ENCODE measurements around the gene WDR5B. TPM values are rescaled to one million over a fixed set of nuclear protein-coding genes. Genes with fewer than 3 reads are reported as not detected.

The WDR5B gene
- total RNA-seq, 4 donors from 2014 or later: 1.3 to 4.9 (median 2.8) TPM

- DNase-seq (ENCODE audit: low spot score in 2 of 2): no peak
- TF ChIP-seq CTCF (IDR thresholded peaks at IDR 0.05) (no peak), POLR2A (IDR thresholded peaks at IDR 0.05) (no peak)
- intact Hi-C loops (cut with DNase I; ENCODE audit: low total_unique reads): loop anchor here (5.0 kb wide), 1 partner anchor 83 kb away; no protein-coding TSS in a partner anchor
- H3K4me3 ChIP-seq (ENCODE audit: low read depth, poor library complexity, severe bottlenecking): no peak overlapping the region
- 85% methylated on average over 4 of the region's 4 CpGs for WGBS, 2 donors
Measured at GRCh38 chr3:122389892-122390291, 26.0 kb downstream of the WDR5B start.

GRCh38 chr3:122389197-122389596 lies 26.7 kb downstream of the WDR5B start:
- no peak for TF ChIP-seq POLR2A (IDR thresholded peaks at IDR 0.05)
- no peak for TF ChIP-seq CTCF (IDR thresholded peaks at IDR 0.05)
- H3K4me3 ChIP-seq (ENCODE audit: low read depth, poor library complexity, severe bottlenecking): no peak overlapping the region
- intact Hi-C loops (cut with DNase I; ENCODE audit: low total_unique reads): loop anchor here (5.0 kb wide), 1 partner anchor 82 kb away; no protein-coding TSS in a partner anchor

GRCh38 chr3:122387709-122388108 lies 28.2 kb downstream of the WDR5B start:
- no peak for TF ChIP-seq POLR2A (IDR thresholded peaks at IDR 0.05)
- TF ChIP-seq CTCF (IDR thresholded peaks at IDR 0.05): no peak
- DNase-seq (ENCODE audit: low spot score in 2 of 2): no peak
- 85 to 94% methylated on average over 3 of the region's 3 CpGs for WGBS, 2 donors
- no peak overlapping the region for H3K4me3 ChIP-seq (ENCODE audit: low read depth, poor library complexity, severe bottlenecking)
- intact Hi-C loops (cut with DNase I; ENCODE audit: low total_unique reads): loop anchor here (5.0 kb wide), 1 partner anchor 80 kb away; no protein-coding TSS in a partner anchor

More at GRCh38 chr3:122389197-122389596, 26.7 kb downstream of the WDR5B start:
- no peak for DNase-seq (ENCODE audit: low spot score in 2 of 2)

- WGBS, 2 donors: 1% methylated on average over 24 to 40 of the region's 52 CpGs
- peak within 1 kb of the TSS; percentile 64 for H3K4me3 ChIP-seq (ENCODE audit: low read depth, poor library complexity, severe bottlenecking)
- TF ChIP-seq CTCF (IDR thresholded peaks at IDR 0.05): no peak
- peak in 1 of 2 donors; percentile 43 for TF ChIP-seq POLR2A (IDR thresholded peaks at IDR 0.05)
- DNase-seq (ENCODE audit: low spot score in 2 of 2): peak; percentile 91 to 98
- intact Hi-C loops (cut with DNase I; ENCODE audit: low total_unique reads): no loop called here
Measured at GRCh38 chr3:122383771-122384697, 31.8 kb downstream of the WDR5B start, which contains the start of gene FAM162A. Gene FAM162A (plus strand): TSS chr3:122384182. CDS start chr3:122384266, 84 bp downstream.

GRCh38 chr3:122382888-122383666 lies 32.8 kb downstream of the WDR5B start, which contains the start of gene MIX23:
Gene MIX23 (minus strand): TSS chr3:122383231. CDS start chr3:122383224, 7 bp downstream.
- intact Hi-C loops (cut with DNase I; ENCODE audit: low total_unique reads): no loop called here
- TF ChIP-seq POLR2A (IDR thresholded peaks at IDR 0.05) (no peak), CTCF (IDR thresholded peaks at IDR 0.05) (no peak)
- WGBS, 2 donors: 0 to 1% methylated on average over 31 of the region's 31 CpGs
- DNase-seq (ENCODE audit: low spot score in 2 of 2): peak; percentile 87 to 96
- peak within 1 kb of the TSS; percentile 64 for H3K4me3 ChIP-seq (ENCODE audit: low read depth, poor library complexity, severe bottlenecking)

Data from lower leg skin (tissue), 4 donors.